IPS-18c (cell line): ENCODE measurements around the gene PSMD1.
"Not testable (repeated sequence)": the region's sequence is repeated elsewhere in the genome, so short reads cannot be mapped to it uniquely, and the experiment has no call there.

Source experiments
- H3K4me3 ChIP-seq: 2 replicates; pipeline ENCODE4 v1.7.0; 2013; ENCODE audit warnings: low read depth, mild to moderate bottlenecking, low read length, moderate library complexity; ENCODE audit not compliant: insufficient read depth
- H3K9me3 ChIP-seq: one replicate; pipeline ENCODE4 v1.6.1; 2013; ENCODE audit warnings: mild to moderate bottlenecking, low read length, moderate library complexity; ENCODE audit not compliant: control insufficient read depth, insufficient read depth

The PSMD1 gene

GRCh38 chr2:231160701-231161100 lies 104.0 kb downstream of the PSMD1 start:
- Histone ChIP-seq H3K9me3 (no peaks in the 10 kb centered on the region), H3K4me3 (no peak overlapping the region)

- Histone ChIP-seq H3K4me3 (no peak overlapping the region), H3K9me3 (no peaks in the 10 kb centered on the region)
Observed at GRCh38 chr2:231161252-231161839, 104.7 kb downstream of the PSMD1 start.

GRCh38 chr2:231161877-231162329 lies 105.2 kb downstream of the PSMD1 start:
- Histone ChIP-seq H3K4me3 (no peak overlapping the region), H3K9me3 (no peaks in the 10 kb centered on the region)

- H3K4me3 ChIP-seq, result no peak overlapping the region
- no peaks in the 10 kb centered on the region for H3K9me3 ChIP-seq
Observed at GRCh38 chr2:231163011-231163410, 106.3 kb downstream of the PSMD1 start.

GRCh38 chr2:231163414-231164095 lies 106.9 kb downstream of the PSMD1 start:
- H3K9me3 ChIP-seq, result no peaks in the 10 kb centered on the region
- no peak overlapping the region for H3K4me3 ChIP-seq

GRCh38 chr2:231167745-231168459 lies 111.2 kb downstream of the PSMD1 start:
- no peak overlapping the region for H3K4me3 ChIP-seq
- no peaks in the 10 kb centered on the region for H3K9me3 ChIP-seq

GRCh38 chr2:231168460-231169139 lies 111.9 kb downstream of the PSMD1 start:
- H3K4me3 ChIP-seq, result no peak overlapping the region
- H3K9me3 ChIP-seq, result no peaks in the 10 kb centered on the region

- Histone ChIP-seq H3K9me3 (no peaks in the 10 kb centered on the region), H3K4me3 (no peak overlapping the region)
Observed at GRCh38 chr2:231169488-231169887, 112.8 kb downstream of the PSMD1 start.

GRCh38 chr2:231170055-231170454 lies 113.4 kb downstream of the PSMD1 start:
- H3K4me3 ChIP-seq, result no peak overlapping the region
- no peaks in the 10 kb centered on the region for H3K9me3 ChIP-seq

- Histone ChIP-seq H3K9me3 (peaks cover 2% of the 10 kb centered on the region), H3K4me3 (no peak overlapping the region)
Observed at GRCh38 chr2:231172025-231172424, 115.4 kb downstream of the PSMD1 start.

- H3K9me3 ChIP-seq, result peaks cover 2% of the 10 kb centered on the region
- no peak overlapping the region for H3K4me3 ChIP-seq
Observed at GRCh38 chr2:231174211-231174651, 117.6 kb downstream of the PSMD1 start.

GRCh38 chr2:231176066-231176465 lies 119.4 kb downstream of the PSMD1 start:
- Histone ChIP-seq H3K9me3 (peaks cover 2% of the 10 kb centered on the region), H3K4me3 (no peak overlapping the region)

- Histone ChIP-seq H3K9me3 (peaks cover 2% of the 10 kb centered on the region), H3K4me3 (no peak overlapping the region)
Observed at GRCh38 chr2:231177156-231178025, 120.7 kb downstream of the PSMD1 start.

- not testable (repeated sequence) for H3K4me3 ChIP-seq, H3K9me3 ChIP-seq
Observed at GRCh38 chr2:231178805-231179204, 122.1 kb downstream of the PSMD1 start.

GRCh38 chr2:231181860-231182512 lies 125.3 kb downstream of the PSMD1 start:
- Histone ChIP-seq H3K4me3 (no peak overlapping the region), H3K9me3 (no peaks in the 10 kb centered on the region)

- Histone ChIP-seq H3K4me3 (no peak overlapping the region), H3K9me3 (no peaks in the 10 kb centered on the region)
Observed at GRCh38 chr2:231182513-231182899, 125.8 kb downstream of the PSMD1 start.
